HG02763 (cell line): ENCODE results near the gene PPCDC.
"Not testable (repeated sequence)": the region's sequence is repeated elsewhere in the genome, so short reads cannot be mapped to it uniquely, and the experiment has no call there.

Experiments used
- ATAC-seq: cut with Tn5 transposase; IDR thresholded peaks from one replicate; pipeline ENCODE4 v1.9.1; 2021; ENCODE audit warnings: mild to moderate bottlenecking, moderate library complexity; ENCODE audit not compliant: unreplicated experiment

The PPCDC gene

GRCh38 chr15:75065851-75066509 is 42.6 kb downstream of the PPCDC start:
- ATAC-seq: no peak

DNA sequence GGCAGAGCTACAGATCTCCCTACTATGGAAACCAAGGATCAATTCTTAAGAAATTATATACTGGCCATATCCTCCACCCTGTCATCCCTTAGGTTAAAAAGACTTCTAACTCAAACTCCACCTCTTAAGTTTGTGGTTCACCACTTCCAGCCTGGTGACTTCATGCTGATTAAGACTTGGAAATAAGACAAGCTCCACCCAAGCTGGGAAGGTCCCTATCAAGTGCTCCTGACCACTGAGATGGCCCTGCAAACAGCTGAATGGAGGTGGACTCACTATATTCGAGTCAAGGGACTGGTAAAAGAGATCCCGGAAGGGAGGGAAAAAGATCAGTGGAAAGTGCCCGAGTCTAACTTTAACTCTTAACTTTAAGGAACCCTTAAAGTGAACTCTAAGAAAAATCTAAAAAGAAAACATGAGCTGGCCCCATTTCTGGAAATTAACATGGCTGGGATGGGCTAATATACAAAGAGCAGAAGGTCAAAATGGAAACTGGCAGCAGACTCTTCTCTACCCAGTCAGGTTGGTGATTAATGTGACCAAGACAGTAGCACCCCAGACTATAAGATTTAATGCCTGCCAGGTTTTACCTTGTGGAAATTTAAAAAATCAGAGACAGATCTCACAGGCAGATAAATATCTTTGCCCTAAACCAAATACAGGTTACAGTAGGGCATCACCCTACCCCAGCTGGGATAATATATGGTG is 43.9 kb downstream of the PPCDC start:
- no peak for ATAC-seq

GRCh38 chr15:75068748-75069147 is 45.4 kb downstream of the PPCDC start:
- no peak for ATAC-seq

GRCh38 chr15:75069301-75069925 is 46.0 kb downstream of the PPCDC start:
- ATAC-seq: peak; percentile 78

GRCh38 chr15:75070674-75071073 is 47.3 kb downstream of the PPCDC start:
- ATAC-seq: no peak

- ATAC-seq: no peak
Observed at GRCh38 chr15:75073197-75073596, 49.8 kb downstream of the PPCDC start.

- no peak for ATAC-seq
Observed at GRCh38 chr15:75076277-75076676, 52.9 kb downstream of the PPCDC start.

DNA sequence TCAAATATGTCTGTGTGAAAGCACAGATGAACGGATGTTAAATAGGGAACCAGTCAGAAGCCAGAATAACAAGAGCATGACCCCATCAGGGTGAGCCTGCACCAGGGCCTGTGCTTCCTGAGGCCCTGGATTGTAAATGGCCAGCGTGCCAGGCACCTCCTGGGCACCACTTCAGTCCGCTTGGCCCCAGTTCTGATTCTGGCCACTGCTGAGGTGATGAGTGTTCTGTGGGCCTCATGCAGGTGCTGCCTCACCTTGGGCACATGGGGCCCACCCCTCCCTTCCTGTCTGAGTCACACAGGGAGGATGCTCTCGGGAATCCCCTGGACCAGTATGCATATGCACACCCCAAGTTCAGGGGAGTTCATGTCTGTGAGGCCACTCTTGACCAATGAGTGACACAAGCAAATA is 54.2 kb downstream of the PPCDC start:
- not testable (repeated sequence) for ATAC-seq

- ATAC-seq: no peak
Observed at GRCh38 chr15:75081150-75081549, 57.8 kb downstream of the PPCDC start.

DNA sequence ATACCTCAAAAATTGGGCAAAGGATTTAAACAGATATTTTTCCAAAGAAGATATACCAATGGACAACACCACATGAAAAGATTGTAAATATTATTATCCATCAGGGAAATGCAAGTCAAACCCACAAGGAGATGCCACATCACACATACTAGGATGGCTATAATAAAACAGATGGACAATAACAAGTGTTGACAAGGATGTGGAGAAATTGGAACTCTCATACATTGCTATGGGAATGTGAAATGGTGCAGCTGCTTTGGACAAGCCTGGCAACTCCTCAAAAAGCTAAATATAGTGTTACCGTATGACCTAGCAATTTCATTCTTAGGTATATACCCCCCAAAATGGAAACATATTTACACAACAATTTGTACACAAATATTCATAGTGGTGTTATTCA is 59.3 kb downstream of the PPCDC start:
- no peak for ATAC-seq

GRCh38 chr15:75085708-75086107 is 62.3 kb downstream of the PPCDC start:
- ATAC-seq: not testable (repeated sequence)

- ATAC-seq: no peak
Observed at GRCh38 chr15:75089456-75090387, 66.3 kb downstream of the PPCDC start.

DNA sequence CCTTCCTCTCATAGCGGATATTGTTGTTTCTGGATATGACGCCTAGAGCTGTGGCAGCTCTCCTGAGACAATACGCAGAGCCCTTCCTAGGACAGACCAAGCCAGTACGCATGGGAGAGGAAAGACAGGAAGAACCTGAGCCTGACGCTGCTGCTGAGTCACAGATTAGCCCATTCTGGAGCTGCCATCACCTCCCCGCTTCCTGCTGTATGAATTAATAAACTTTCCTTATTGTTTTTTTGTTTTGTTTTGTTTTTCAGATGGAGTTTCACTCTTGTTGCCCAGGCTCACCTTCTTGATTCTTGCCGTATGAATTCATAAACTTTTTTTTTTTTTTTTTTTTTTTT is 67.0 kb downstream of the PPCDC start:
- no peak for ATAC-seq

DNA sequence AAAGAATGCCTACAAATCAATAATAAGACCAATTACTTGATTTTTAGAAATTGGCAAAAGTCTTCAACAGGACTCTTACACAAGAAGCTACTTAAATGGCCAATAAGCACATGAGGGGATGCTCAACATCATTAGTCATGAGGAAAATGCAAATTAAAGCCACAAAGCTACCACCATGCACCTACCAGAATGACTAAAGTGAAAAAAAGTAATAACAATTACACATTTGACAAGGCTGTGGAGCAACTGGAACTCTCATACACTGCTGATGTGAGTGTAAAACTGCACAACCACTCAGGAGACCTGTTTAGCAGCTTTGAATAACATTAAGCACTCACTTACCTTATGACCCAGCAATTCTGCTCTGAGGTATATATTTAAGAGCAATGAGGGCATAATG is 68.4 kb downstream of the PPCDC start:
- no peak for ATAC-seq

DNA sequence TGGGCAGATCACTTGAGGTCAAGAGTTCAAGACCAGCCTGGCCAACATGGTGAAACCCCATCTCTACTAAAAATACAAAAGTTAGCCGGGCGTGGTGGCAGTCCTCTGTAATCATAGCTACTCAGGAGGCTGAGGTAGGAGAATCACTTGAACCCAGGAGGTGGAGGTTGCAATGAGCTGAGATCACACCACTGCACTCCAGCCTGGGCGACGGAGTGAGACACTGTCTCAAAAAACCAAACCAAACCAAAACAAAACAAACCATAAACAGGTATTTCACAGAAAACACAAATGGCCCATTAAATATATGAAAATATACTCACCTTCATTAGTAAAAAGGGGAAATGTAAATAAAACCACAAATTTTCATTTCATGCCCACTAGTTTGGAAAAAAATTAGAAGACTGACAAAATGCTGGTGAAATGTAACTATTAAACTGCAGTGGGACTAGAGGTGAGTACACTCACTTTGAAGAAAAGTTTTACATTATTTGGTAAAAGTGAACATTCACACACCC is 71.6 kb downstream of the PPCDC start:
- peak; percentile 49 for ATAC-seq

DNA sequence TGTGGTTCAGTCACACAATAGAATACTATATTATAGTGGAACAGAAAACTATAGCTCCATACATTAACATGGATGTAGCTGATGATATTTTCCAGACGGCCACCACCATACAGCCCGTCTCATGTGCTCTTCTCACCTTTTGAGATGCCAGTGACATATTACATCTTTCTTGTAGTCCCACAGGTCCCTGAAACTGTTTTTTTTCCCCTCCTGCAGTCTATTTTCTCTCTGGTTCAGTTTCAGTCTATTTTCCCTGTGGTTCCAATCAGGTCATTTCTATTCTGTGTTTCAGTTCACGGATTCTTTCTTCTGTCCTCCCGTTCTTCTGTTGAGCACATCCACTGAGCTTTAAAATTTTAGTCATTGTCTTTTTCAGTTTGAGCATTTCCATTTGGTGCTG is 72.2 kb downstream of the PPCDC start:
- ATAC-seq: peak; percentile 25

DNA sequence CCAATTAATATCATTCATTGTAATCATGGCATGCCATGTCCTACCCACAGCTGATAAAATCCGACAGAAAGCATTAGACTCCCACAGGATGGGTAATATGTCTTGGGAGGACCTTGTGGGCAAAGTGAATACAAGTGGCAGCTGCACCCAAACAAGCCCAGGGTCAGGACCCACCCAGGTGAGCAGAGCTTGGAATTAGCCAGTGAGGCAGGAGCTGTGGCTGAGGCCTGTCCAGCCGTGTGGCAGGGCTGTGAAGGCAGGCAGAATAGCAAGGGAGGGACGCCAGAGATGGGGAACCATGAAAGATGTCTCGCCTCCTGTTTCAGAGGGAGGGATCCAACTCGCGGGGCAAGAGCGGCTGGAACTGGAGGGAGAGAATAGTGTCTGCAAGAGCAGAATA is 74.5 kb downstream of the PPCDC start:
- no peak for ATAC-seq

- ATAC-seq: no peak
Observed at GRCh38 chr15:75098404-75098803, 75.0 kb downstream of the PPCDC start.
